Thyroid gland (tissue), 4 donors: ENCODE measurements around the gene YAE1.

ENCODE experiments used
- POLR2A ChIP-seq, 2 donors: fragments of 450-650 bp; IDR thresholded peaks; one replicate each; pipeline ENCODE4 v1.6.1; 2017; ENCODE audit warnings: antibody characterized with exemption in 2 of 2, mild to moderate bottlenecking in 2 of 2, moderate library complexity in 1 of 2
- TF ChIP-seq, protein P1 (sequence below), 6 experiments: fragments of 200-600 bp in 3 of 6; fragments of 450-650 bp in 3 of 6; sonication (generic) in 3 of 6; IDR thresholded peaks; one replicate each; pipeline ENCODE4 v1.5.1; 2016 to 2019; ENCODE audit warnings: antibody characterized with exemption in 6 of 6, mild to moderate bottlenecking in 2 of 6, inconsistent platforms in 1 of 6, moderate library complexity in 1 of 6

DNA sequence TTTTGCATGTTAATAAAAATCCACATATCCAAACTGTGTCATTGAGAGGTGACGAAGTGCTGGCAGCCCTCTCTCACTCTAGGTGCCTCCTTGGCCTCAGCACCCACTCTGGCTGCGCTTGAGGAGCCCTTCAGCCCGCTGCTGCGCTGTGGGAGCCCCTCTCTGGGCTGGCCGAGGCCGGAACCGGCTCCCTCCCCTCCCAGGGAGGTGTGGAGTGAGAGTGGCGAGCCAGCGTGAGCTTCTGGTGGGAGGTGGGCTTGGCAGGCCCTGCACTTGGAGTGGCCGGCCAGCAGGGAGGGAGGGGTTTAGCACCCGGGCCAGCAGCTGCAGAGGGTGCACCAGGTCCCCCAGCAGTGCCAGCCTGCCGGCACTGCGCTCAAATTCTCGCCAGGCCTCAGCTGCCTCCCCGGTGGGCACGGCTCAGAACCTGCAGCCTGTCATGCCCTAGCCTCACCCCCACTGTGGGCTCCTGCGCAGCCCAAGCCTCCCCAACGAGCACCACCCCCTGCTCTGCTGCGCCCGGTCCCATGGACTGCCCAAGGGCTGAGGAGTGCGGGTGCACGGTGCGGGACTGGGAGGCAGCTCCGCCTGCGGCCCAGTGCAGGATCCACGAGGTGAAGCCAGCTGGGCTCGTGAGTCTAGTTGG lies 11.1 kb downstream of the YAE1 start:
- TF ChIP-seq, protein P1, sequence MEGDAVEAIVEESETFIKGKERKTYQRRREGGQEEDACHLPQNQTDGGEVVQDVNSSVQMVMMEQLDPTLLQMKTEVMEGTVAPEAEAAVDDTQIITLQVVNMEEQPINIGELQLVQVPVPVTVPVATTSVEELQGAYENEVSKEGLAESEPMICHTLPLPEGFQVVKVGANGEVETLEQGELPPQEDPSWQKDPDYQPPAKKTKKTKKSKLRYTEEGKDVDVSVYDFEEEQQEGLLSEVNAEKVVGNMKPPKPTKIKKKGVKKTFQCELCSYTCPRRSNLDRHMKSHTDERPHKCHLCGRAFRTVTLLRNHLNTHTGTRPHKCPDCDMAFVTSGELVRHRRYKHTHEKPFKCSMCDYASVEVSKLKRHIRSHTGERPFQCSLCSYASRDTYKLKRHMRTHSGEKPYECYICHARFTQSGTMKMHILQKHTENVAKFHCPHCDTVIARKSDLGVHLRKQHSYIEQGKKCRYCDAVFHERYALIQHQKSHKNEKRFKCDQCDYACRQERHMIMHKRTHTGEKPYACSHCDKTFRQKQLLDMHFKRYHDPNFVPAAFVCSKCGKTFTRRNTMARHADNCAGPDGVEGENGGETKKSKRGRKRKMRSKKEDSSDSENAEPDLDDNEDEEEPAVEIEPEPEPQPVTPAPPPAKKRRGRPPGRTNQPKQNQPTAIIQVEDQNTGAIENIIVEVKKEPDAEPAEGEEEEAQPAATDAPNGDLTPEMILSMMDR (IDR thresholded peaks at IDR 0.05) = no peak
- no peak for TF ChIP-seq POLR2A (IDR thresholded peaks at IDR 0.05)
